KBM-7 (cell line): Measurements from ENCODE around the gene GALNT1.

Source experiments
- DNase-seq: peaks from one replicate; pipeline ENCODE4 v3.0.0-alpha.2; 2015
- in situ Hi-C: fragments of 300-500 bp; cut with MboI; formaldehyde crosslinking; loops from 2 replicates; pipeline ENCODE4 v1.14.3; 2020; ENCODE audit warnings: low sequenced_read_pairs, low pct_unique_long_range_greater_than_20kb, mixed read lengths

GALNT1 gene

GRCh38 chr18:35610724-35611123, 29.2 kb downstream of the GALNT1 start:
- DNase-seq, result no peak
- in situ Hi-C loops, result no loop called here

- in situ Hi-C loops, result no loop called here
- DNase-seq, result no peak
These were observed 30.0 kb downstream of the GALNT1 start for GRCh38 chr18:35611518-35611917.

- in situ Hi-C loops, result no loop called here
- no peak for DNase-seq
These were observed 34.5 kb downstream of the GALNT1 start for GRCh38 chr18:35616074-35616473.

- in situ Hi-C loops, result no loop called here
- peak; percentile 90 for DNase-seq
These were observed 35.3 kb downstream of the GALNT1 start for GRCh38 chr18:35616664-35617423.

GRCh38 chr18:35617865-35618264, 36.3 kb downstream of the GALNT1 start:
- DNase-seq, result no peak
- in situ Hi-C loops, result no loop called here

- in situ Hi-C loops, result no loop called here
These were observed 36.7 kb downstream of the GALNT1 start for GRCh38 chr18:35618289-35618688.

GRCh38 chr18:35618696-35619095, 37.2 kb downstream of the GALNT1 start:
- no peak for DNase-seq
- in situ Hi-C loops, result no loop called here

More at GRCh38 chr18:35618289-35618688, 36.7 kb downstream of the GALNT1 start:
- DNase-seq, result no peak

- in situ Hi-C loops, result no loop called here
- no peak for DNase-seq
These were observed 37.9 kb downstream of the GALNT1 start for GRCh38 chr18:35619464-35619863.

- in situ Hi-C loops, result no loop called here
These were observed 38.4 kb downstream of the GALNT1 start for GRCh38 chr18:35619941-35620340.

GRCh38 chr18:35620765-35621164, 39.2 kb downstream of the GALNT1 start:
- in situ Hi-C loops, result no loop called here
- DNase-seq, result no peak

More at GRCh38 chr18:35619941-35620340, 38.4 kb downstream of the GALNT1 start:
- no peak for DNase-seq

- peak; percentile 14 for DNase-seq
- in situ Hi-C loops, result no loop called here
These were observed 41.7 kb downstream of the GALNT1 start for GRCh38 chr18:35623255-35623654.

GRCh38 chr18:35624146-35624545, 42.6 kb downstream of the GALNT1 start:
- DNase-seq, result no peak
- in situ Hi-C loops, result no loop called here

GRCh38 chr18:35625232-35625631, 43.7 kb downstream of the GALNT1 start:
- in situ Hi-C loops, result no loop called here
- no peak for DNase-seq

GRCh38 chr18:35633761-35634160, 52.2 kb downstream of the GALNT1 start:
- in situ Hi-C loops, result no loop called here
- no peak for DNase-seq

- DNase-seq, result no peak
- in situ Hi-C loops, result no loop called here
These were observed 52.8 kb downstream of the GALNT1 start for GRCh38 chr18:35634323-35634722.

- DNase-seq, result no peak
- in situ Hi-C loops, result no loop called here
These were observed 53.6 kb downstream of the GALNT1 start for GRCh38 chr18:35635170-35635569.

GRCh38 chr18:35637227-35637626, 55.7 kb downstream of the GALNT1 start:
- no peak for DNase-seq
- in situ Hi-C loops, result no loop called here

GRCh38 chr18:35639296-35639695, 57.8 kb downstream of the GALNT1 start:
- DNase-seq, result no peak
- in situ Hi-C loops, result no loop called here

- in situ Hi-C loops, result no loop called here
- DNase-seq, result no peak
These were observed 59.9 kb downstream of the GALNT1 start for GRCh38 chr18:35641467-35641866.

- in situ Hi-C loops, result no loop called here
- DNase-seq, result no peak
These were observed 60.4 kb downstream of the GALNT1 start for GRCh38 chr18:35641916-35642315.

GRCh38 chr18:35642802-35643201, 61.3 kb downstream of the GALNT1 start:
- no peak for DNase-seq
- in situ Hi-C loops, result no loop called here
